ENCODE measurements around the gene PTPRD. TPM values are rescaled to one million over a fixed set of nuclear protein-coding genes. Genes with fewer than 3 reads are reported as not detected.

PTPRD gene
- total RNA-seq, 1 donor from 2014 or later, result 30.8 TPM

- TF ChIP-seq CTCF (IDR thresholded peaks at IDR 0.05), result no peak
Observed at GRCh38 chr9:8640761-8641160, 1972.0 kb downstream of the PTPRD start.

GRCh38 chr9:8637626-8638025 is 1975.2 kb downstream of the PTPRD start:
- H3K27me3 ChIP-seq, result no peaks in the 10 kb centered on the region
- H3K4me3 ChIP-seq, result no peak overlapping the region
- H3K27ac ChIP-seq, result no peak overlapping the region
- H3K4me1 ChIP-seq, result no peaks in the 10 kb centered on the region
- no peaks in the 10 kb centered on the region for H3K36me3 ChIP-seq
- no peak for TF ChIP-seq CTCF (IDR thresholded peaks at IDR 0.05)
- no peaks in the 10 kb centered on the region for H3K9me3 ChIP-seq
- ATAC-seq, result no peak
- DNase-seq, result no peak
- intact Hi-C loops (cut with DNase I), result no loop called here

More at GRCh38 chr9:8640761-8641160, 1972.0 kb downstream of the PTPRD start:
- intact Hi-C loops (cut with DNase I), result no loop called here
- no peak for DNase-seq
- Histone ChIP-seq H3K4me3 (no peak overlapping the region), H3K27ac (no peak overlapping the region), H3K27me3 (no peaks in the 10 kb centered on the region), H3K36me3 (no peaks in the 10 kb centered on the region), H3K4me1 (no peaks in the 10 kb centered on the region), H3K9me3 (no peaks in the 10 kb centered on the region)
- ATAC-seq, result no peak

GRCh38 chr9:8633784-8634183 is 1979.0 kb downstream of the PTPRD start:
- Histone ChIP-seq H3K27ac (no peak overlapping the region), H3K4me1 (no peaks in the 10 kb centered on the region), H3K36me3 (no peaks in the 10 kb centered on the region), H3K27me3 (no peaks in the 10 kb centered on the region), H3K9me3 (no peaks in the 10 kb centered on the region), H3K4me3 (no peak overlapping the region)
- ATAC-seq (no peak), DNase-seq (no peak)
- no peak for TF ChIP-seq CTCF (IDR thresholded peaks at IDR 0.05)
- intact Hi-C loops (cut with DNase I), result no loop called here

- Histone ChIP-seq H3K36me3 (no peaks in the 10 kb centered on the region), H3K4me3 (no peak overlapping the region), H3K4me1 (no peaks in the 10 kb centered on the region), H3K9me3 (no peaks in the 10 kb centered on the region), H3K27ac (no peak overlapping the region), H3K27me3 (no peaks in the 10 kb centered on the region)
- no peak for DNase-seq
- intact Hi-C loops (cut with DNase I), result no loop called here
- TF ChIP-seq CTCF (IDR thresholded peaks at IDR 0.05), result no peak
- ATAC-seq, result no peak
Observed at GRCh38 chr9:8632493-8632892, 1980.3 kb downstream of the PTPRD start.

GRCh38 chr9:8628791-8629190 is 1984.0 kb downstream of the PTPRD start:
- Histone ChIP-seq H3K4me3 (no peak overlapping the region), H3K27ac (no peak overlapping the region), H3K27me3 (no peaks in the 10 kb centered on the region), H3K4me1 (no peaks in the 10 kb centered on the region), H3K36me3 (no peaks in the 10 kb centered on the region), H3K9me3 (no peaks in the 10 kb centered on the region)
- TF ChIP-seq CTCF (IDR thresholded peaks at IDR 0.05), result no peak
- intact Hi-C loops (cut with DNase I), result no loop called here
- DNase-seq (no peak), ATAC-seq (no peak)

GRCh38 chr9:8627976-8628679 is 1984.7 kb downstream of the PTPRD start:
- H3K4me1 ChIP-seq, result no peaks in the 10 kb centered on the region
- no peak for ATAC-seq
- intact Hi-C loops (cut with DNase I), result no loop called here
- no peaks in the 10 kb centered on the region for H3K27me3 ChIP-seq
- no peak for DNase-seq
- TF ChIP-seq CTCF (IDR thresholded peaks at IDR 0.05), result no peak
- no peaks in the 10 kb centered on the region for H3K36me3 ChIP-seq
- H3K27ac ChIP-seq, result no peak overlapping the region
- no peaks in the 10 kb centered on the region for H3K9me3 ChIP-seq
- H3K4me3 ChIP-seq, result no peak overlapping the region
